ENCODE measurements around the gene CLMN. TPM values are rescaled to one million over a fixed set of nuclear protein-coding genes. Genes with fewer than 3 reads are reported as not detected.

CLMN gene
- total and polyA plus RNA-seq, 2 of the 13 experiments (the other 11 are each of a cell fraction or from before 2014, with no cell fraction given) = 15.1 to 16.7 TPM

- TF ChIP-seq CEBPZ (IDR thresholded peaks at IDR 0.05; ENCODE audit: low read length) (no peak), CENPT (CRISPR knock-in tag; IDR thresholded peaks at IDR 0.05; ENCODE audit: low read depth) (no peak), ZBTB3 (CRISPR knock-in tag; IDR thresholded peaks at IDR 0.05; ENCODE audit: borderline replicate concordance, low read depth) (no peak), CCAR2 (optimal IDR thresholded peaks at IDR 0.05; ENCODE audit: low read depth, low read length) (no peak), ZIK1 (CRISPR knock-in tag; IDR thresholded peaks at IDR 0.05; ENCODE audit: borderline replicate concordance, low read depth) (no peak)
These were observed 82.4 kb downstream of the CLMN start (continued) for GRCh38 chr14:95237121-95237957.

- FAIRE-seq = no peak
These were observed 83.5 kb downstream of the CLMN start for GRCh38 chr14:95236221-95236620.

More at GRCh38 chr14:95236221-95236620, 83.5 kb downstream of the CLMN start:
- Histone ChIP-seq H3K79me2 (ENCODE audit: insufficient read depth, low read length) (no peaks in the 10 kb centered on the region), H3K9ac (ENCODE audit: insufficient read depth, low read depth, low read length) (no peak overlapping the region), H3K9me3 (ENCODE audit: low read length) (no peaks in the 10 kb centered on the region), H3K27me3 (ENCODE audit: control insufficient read depth in 1 of 2, insufficient read depth in 2 of 2, low read length in 2 of 2) (no peaks in the 10 kb centered on the region), H3K4me1 (ENCODE audit: insufficient read depth, low read length) (peaks cover 24% of the 10 kb centered on the region), H3K27ac (ENCODE audit: extremely low read length, insufficient read depth, low read length) (no peak overlapping the region), H4K20me1 (ENCODE audit: insufficient read depth, low read length) (peaks cover 6% of the 10 kb centered on the region; the same call in 1 of the 2 replicates), H2AFZ (ENCODE audit: low read length) (no peak overlapping the region), H3K36me3 (replicated peaks in 1 of 2; ENCODE audit: control insufficient read depth in 1 of 2, insufficient read depth in 2 of 2, low read length in 2 of 2) (no peaks in the 10 kb centered on the region), H3K4me3 (replicated peaks in 1 of 3; ENCODE audit: insufficient read depth in 1 of 3, low read depth in 2 of 3, low read length in 3 of 3) (no peak overlapping the region), H3K4me2 (ENCODE audit: low read depth, low read length) (no peak overlapping the region)
- intact Hi-C loops (cut with micrococcal nuclease; ENCODE audit: unreplicated experiment) (loop anchor here (5.0 kb wide), 1 partner anchor 101 kb away; no protein-coding TSS in a partner anchor), in situ Hi-C loops (cut with HindIII; ENCODE audit: extremely low pct_ligation_motif_present, low pct_unique_long_range_greater_than_20kb) (no loop called here)
- ATAC-seq (no peak), DNase-seq (ENCODE audit: low spot score) (no peak)
- BruUV-seq (replicated peaks) = no TSS peak
- TF ChIP-seq HNRNPL (IDR thresholded peaks at IDR 0.05; ENCODE audit: low read depth, low read length) = 0 out of 2 replicates have a peak, but pooled peaks have one; percentile 41
- no peak for TF ChIP-seq MTERF4 (CRISPR knock-in tag; IDR thresholded peaks at IDR 0.05)
- TF ChIP-seq ZNF597 (CRISPR knock-in tag; IDR thresholded peaks at IDR 0.05) = no peak
- no peak for TF ChIP-seq ZNF747 (CRISPR knock-in tag; IDR thresholded peaks at IDR 0.05; ENCODE audit: borderline replicate concordance)
- no peak for TF ChIP-seq ZNF614 (CRISPR knock-in tag; IDR thresholded peaks at IDR 0.05; ENCODE audit: borderline replicate concordance)
- no peak for TF ChIP-seq TIGD3 (CRISPR knock-in tag; IDR thresholded peaks at IDR 0.05; ENCODE audit: borderline replicate concordance)
- TF ChIP-seq RARG (CRISPR knock-in tag; IDR thresholded peaks at IDR 0.05; ENCODE audit: low read depth) = no peak
- no peak for TF ChIP-seq CEBPB (IDR thresholded peaks at IDR 0.05; ENCODE audit: borderline replicate concordance, low read depth, low read length)
- ChIA-PET CTCF (ENCODE audit: low intra/inter-chr PET ratio, low total read pairs) (no interaction called here), POLR2A (no interaction called here)
- 96% methylated on average over 4 of the region's 12 CpGs for WGBS (ENCODE audit: low lambda C conversion rate)

Data from HepG2 (cell line).